Measurements from ENCODE around the gene GEMIN7. TPM values are rescaled to one million over a fixed set of nuclear protein-coding genes. Genes with fewer than 3 reads are reported as not detected.
A peak's percentile ranks its signal among the peaks of the same experiment; 100 is the strongest.

Gene GEMIN7
- total and polyA plus RNA-seq, 2 experiments from 2014 or later: 49.6 to 90.5 TPM

- DNase-seq (ENCODE audit: low spot score) (no peak), ATAC-seq (no peak)
- Histone ChIP-seq H3K9me2 (ENCODE audit: insufficient read depth) (no peaks in the 10 kb centered on the region), H3K27me3 (ENCODE audit: insufficient read depth) (no peaks in the 10 kb centered on the region), H3K4me2 (no peak overlapping the region), H3K36me3 (ENCODE audit: insufficient read depth) (peaks cover 9% of the 10 kb centered on the region; the same call in 1 of the 2 replicates), H3F3A (replicated peaks; ENCODE audit: low read depth) (no peaks in the 10 kb centered on the region), H3K27ac (ENCODE audit: low read depth) (no peak overlapping the region), H3K4me1 (ENCODE audit: insufficient read depth) (no peaks in the 10 kb centered on the region), H3K4me3 (no peak overlapping the region), H2AFZ (no peak overlapping the region), H4K20me1 (replicated peaks; ENCODE audit: insufficient read depth) (peaks cover 33% of the 10 kb centered on the region; the same call in 1 of the 2 replicates), H3K79me2 (replicated peaks; ENCODE audit: insufficient read depth) (peaks cover 42% of the 10 kb centered on the region)
- peaks cover 13% of the 10 kb centered on the region for H3K27me3 Mint-ChIP-seq (ENCODE audit: insufficient read depth, low read depth, poor library complexity)
- TF ChIP-seq ZNF331 (CRISPR knock-in tag; IDR thresholded peaks at IDR 0.05; ENCODE audit: low read depth) (no peak), JUNB (IDR thresholded peaks at IDR 0.05; ENCODE audit: unreplicated experiment) (no peak), EZH2 (IDR thresholded peaks at IDR 0.05; ENCODE audit: low read depth, unreplicated experiment) (no peak), ZNF462 (CRISPR knock-in tag; IDR thresholded peaks at IDR 0.05) (no peak), CREB1 (CRISPR knock-in tag; IDR thresholded peaks at IDR 0.05; ENCODE audit: low read depth) (no peak), STAT1 (IDR thresholded peaks at IDR 0.05; ENCODE audit: unreplicated experiment) (no peak), NANOG (IDR thresholded peaks at IDR 0.05; ENCODE audit: borderline replicate concordance) (no peak), REST (IDR thresholded peaks at IDR 0.05; ENCODE audit: unreplicated experiment) (no peak), EZH2phosphoT487 (IDR thresholded peaks at IDR 0.05; ENCODE audit: unreplicated experiment) (no peak), POLR2AphosphoS5 (IDR thresholded peaks at IDR 0.05; ENCODE audit: low read depth) (no peak), ZNF114 (CRISPR knock-in tag; IDR thresholded peaks at IDR 0.05) (no peak)
- TF ChIP-seq, protein P1, sequence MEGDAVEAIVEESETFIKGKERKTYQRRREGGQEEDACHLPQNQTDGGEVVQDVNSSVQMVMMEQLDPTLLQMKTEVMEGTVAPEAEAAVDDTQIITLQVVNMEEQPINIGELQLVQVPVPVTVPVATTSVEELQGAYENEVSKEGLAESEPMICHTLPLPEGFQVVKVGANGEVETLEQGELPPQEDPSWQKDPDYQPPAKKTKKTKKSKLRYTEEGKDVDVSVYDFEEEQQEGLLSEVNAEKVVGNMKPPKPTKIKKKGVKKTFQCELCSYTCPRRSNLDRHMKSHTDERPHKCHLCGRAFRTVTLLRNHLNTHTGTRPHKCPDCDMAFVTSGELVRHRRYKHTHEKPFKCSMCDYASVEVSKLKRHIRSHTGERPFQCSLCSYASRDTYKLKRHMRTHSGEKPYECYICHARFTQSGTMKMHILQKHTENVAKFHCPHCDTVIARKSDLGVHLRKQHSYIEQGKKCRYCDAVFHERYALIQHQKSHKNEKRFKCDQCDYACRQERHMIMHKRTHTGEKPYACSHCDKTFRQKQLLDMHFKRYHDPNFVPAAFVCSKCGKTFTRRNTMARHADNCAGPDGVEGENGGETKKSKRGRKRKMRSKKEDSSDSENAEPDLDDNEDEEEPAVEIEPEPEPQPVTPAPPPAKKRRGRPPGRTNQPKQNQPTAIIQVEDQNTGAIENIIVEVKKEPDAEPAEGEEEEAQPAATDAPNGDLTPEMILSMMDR (conservative IDR thresholded peaks at IDR 0.05; ENCODE audit: low read depth in 2 of 2): no peak
- TF ChIP-seq, protein P2, sequence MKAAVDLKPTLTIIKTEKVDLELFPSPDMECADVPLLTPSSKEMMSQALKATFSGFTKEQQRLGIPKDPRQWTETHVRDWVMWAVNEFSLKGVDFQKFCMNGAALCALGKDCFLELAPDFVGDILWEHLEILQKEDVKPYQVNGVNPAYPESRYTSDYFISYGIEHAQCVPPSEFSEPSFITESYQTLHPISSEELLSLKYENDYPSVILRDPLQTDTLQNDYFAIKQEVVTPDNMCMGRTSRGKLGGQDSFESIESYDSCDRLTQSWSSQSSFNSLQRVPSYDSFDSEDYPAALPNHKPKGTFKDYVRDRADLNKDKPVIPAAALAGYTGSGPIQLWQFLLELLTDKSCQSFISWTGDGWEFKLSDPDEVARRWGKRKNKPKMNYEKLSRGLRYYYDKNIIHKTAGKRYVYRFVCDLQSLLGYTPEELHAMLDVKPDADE (IDR thresholded peaks at IDR 0.05): no peak
- peaks cover 42% of the 10 kb centered on the region for H3K36me3 Mint-ChIP-seq (ENCODE audit: low read depth)
- peak overlapping the region; percentile 15 for H3K27ac Mint-ChIP-seq
- no peaks in the 10 kb centered on the region for H3K9me3 Mint-ChIP-seq
- no peaks in the 10 kb centered on the region for H3K4me1 Mint-ChIP-seq
- no peak overlapping the region for H3K4me3 Mint-ChIP-seq
Measured at GRCh38 chr19:45051929-45052579, 27.0 kb upstream of the GEMIN7 start.

All from GM23338 (cell line).